Caco-2 (cell line): ENCODE data around the gene PAWR. TPM values are rescaled to one million over a fixed set of nuclear protein-coding genes. Genes with fewer than 3 reads are reported as not detected.

ENCODE experiments used
- BruUV-seq: library from RNA; stranded (reverse); fragments of 400-500 nt; replicated peaks from 2 replicates; lab custom pipeline; 2021; lab: Mats Ljungman, UMichigan
- CTCF ChIA-PET: fragments of 300-600 bp; sonication (Branson Sonifier 250); formaldehyde crosslinking; loops from one replicate; lab custom pipeline; 2022; ENCODE audit warnings: antibody characterized with exemption; lab: Charles Lee
- POLR2A ChIA-PET: fragments of 300-600 bp; sonication (Branson Sonifier 250); formaldehyde crosslinking; loops from one replicate; lab custom pipeline; 2022; ENCODE audit warnings: antibody characterized with exemption; lab: Charles Lee
- DNase-seq, 2 experiments: peaks; one replicate each; pipeline versions ENCODE4 v3.0.0 to v3.0.0-alpha.2; 2020 to 2022
- H3K27me3 ChIP-seq: replicated peaks from 2 replicates; pipeline ENCODE4 v1.6.0; 2011; ENCODE audit warnings: low read length; ENCODE audit not compliant: control insufficient read depth, insufficient read depth
- H3K36me3 ChIP-seq: 2 replicates; pipeline ENCODE4 v1.5.1; 2011; ENCODE audit warnings: low read length; ENCODE audit not compliant: control insufficient read depth, insufficient read depth
- H3K4me1 ChIP-seq: fragments of 250-450 bp; sonication (Bioruptor Pico); 2 replicates; pipeline ENCODE4 v1.5.1; 2020; ENCODE audit warnings: mild to moderate bottlenecking
- H3K4me3 ChIP-seq: 2 replicates; pipeline ENCODE4 v1.5.1; 2011; ENCODE audit warnings: low read depth, mild to moderate bottlenecking, control low read depth, low read length
- H3K9me3 ChIP-seq: fragments of 250-450 bp; sonication (Bioruptor Pico); 2 replicates; pipeline ENCODE4 v1.5.1; 2020; ENCODE audit warnings: mild to moderate bottlenecking, moderate library complexity
- H3K27ac Mint-ChIP-seq: one replicate; pipeline ENCODE4 v1.8.0; 2022; ENCODE audit warnings: mixed read lengths; ENCODE audit not compliant: unreplicated experiment
- H3K27me3 Mint-ChIP-seq: one replicate; pipeline ENCODE4 v1.8.0; 2022; ENCODE audit warnings: mixed read lengths; ENCODE audit not compliant: insufficient read depth, unreplicated experiment
- H3K36me3 Mint-ChIP-seq: one replicate; pipeline ENCODE4 v1.8.0; 2022; ENCODE audit warnings: mild to moderate bottlenecking, mixed read lengths; ENCODE audit not compliant: insufficient read depth, unreplicated experiment
- H3K4me1 Mint-ChIP-seq: one replicate; pipeline ENCODE4 v1.8.0; 2022; ENCODE audit warnings: low read depth, mixed read lengths; ENCODE audit not compliant: unreplicated experiment
- H3K4me3 Mint-ChIP-seq: one replicate; pipeline ENCODE4 v1.8.0; 2022; ENCODE audit warnings: mild to moderate bottlenecking, moderate library complexity, mixed read lengths; ENCODE audit not compliant: unreplicated experiment
- H3K9me3 Mint-ChIP-seq: one replicate; pipeline ENCODE4 v1.8.0; 2022; ENCODE audit warnings: mixed read lengths; ENCODE audit not compliant: unreplicated experiment
- CTCF ChIP-seq, 2 experiments: fragments of 200-600 bp in 1 of 2; IDR thresholded peaks; 1 replicate in 1 of 2; 2 replicates in 1 of 2; pipeline versions ENCODE4 v1.5.1 to v1.8.0; 2011 to 2022; ENCODE audit warnings: antibody characterized with exemption in 1 of 2, control low read depth in 1 of 2, inconsistent platforms in 1 of 2, low read depth in 1 of 2, low read length in 1 of 2, mild to moderate bottlenecking in 1 of 2, moderate library complexity in 1 of 2; ENCODE audit not compliant: insufficient read depth in 1 of 2, severe bottlenecking in 1 of 2, unreplicated experiment in 1 of 2
- intact Hi-C: fragments of 100-400 bp; cut with micrococcal nuclease; formaldehyde crosslinking; loops from one replicate; pipeline ENCODE4 v1.10.0; 2022; ENCODE audit not compliant: unreplicated experiment
- total RNA-seq: library from RNA; stranded (reverse); gene quantifications from 2 replicates; pipeline ENCODE4 v1.2.3, GENCODE V29; 2022

The PAWR gene
- total RNA-seq, 1 experiment from 2014 or later, result 157 TPM

DNA sequence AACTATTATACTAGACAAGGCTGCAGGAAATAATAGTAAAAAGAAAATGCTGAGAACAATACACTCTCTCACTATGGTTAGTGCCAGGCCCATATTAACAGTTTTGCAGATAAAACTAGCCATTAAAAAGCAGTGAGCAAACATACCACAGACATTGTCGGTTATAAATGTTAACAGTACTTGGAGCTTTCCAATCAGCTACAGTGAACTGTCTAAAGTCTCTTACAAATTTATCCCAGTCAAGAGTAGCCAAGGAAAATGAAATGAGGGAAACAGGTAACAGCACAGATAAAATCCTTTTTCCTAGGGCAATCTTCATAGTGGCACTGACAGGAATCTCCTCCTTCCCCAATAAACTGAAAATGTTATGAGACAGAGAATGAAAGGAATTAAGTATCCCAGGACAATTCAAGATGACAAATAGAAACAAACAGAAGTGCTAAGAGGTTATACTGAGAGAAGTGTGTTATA, 30.8 kb downstream of the PAWR start:
- no TSS peak for BruUV-seq
- no peak for TF ChIP-seq CTCF (IDR thresholded peaks at IDR 0.05; ENCODE audit: insufficient read depth in 1 of 2, low read depth in 1 of 2, low read length in 1 of 2, severe bottlenecking in 1 of 2, unreplicated experiment in 1 of 2)
- peaks cover 24% of the 10 kb centered on the region for H3K4me1 Mint-ChIP-seq
- no peaks in the 10 kb centered on the region for H3K9me3 Mint-ChIP-seq
- H3K27me3 Mint-ChIP-seq, result no peaks in the 10 kb centered on the region
- ChIA-PET POLR2A (no interaction called here), CTCF (no interaction called here)
- Histone ChIP-seq H3K36me3 (no peaks in the 10 kb centered on the region), H3K4me3 (no peak overlapping the region), H3K27me3 (no peaks in the 10 kb centered on the region), H3K9me3 (no peaks in the 10 kb centered on the region), H3K4me1 (peaks cover 24% of the 10 kb centered on the region)
- H3K27ac Mint-ChIP-seq, result peak overlapping the region; percentile 66
- intact Hi-C loops, result no loop called here
- DNase-seq, result no peak
- H3K36me3 Mint-ChIP-seq, result peaks cover 50% of the 10 kb centered on the region
- H3K4me3 Mint-ChIP-seq, result no peak overlapping the region

GRCh38 chr12:79658221-79658620, 32.5 kb downstream of the PAWR start:
- ChIA-PET CTCF (no interaction called here), POLR2A (no interaction called here)

GRCh38 chr12:79657136-79657535, 33.6 kb downstream of the PAWR start:
- intact Hi-C loops, result no loop called here
- no peak overlapping the region for H3K4me3 Mint-ChIP-seq

More at GRCh38 chr12:79658221-79658620, 32.5 kb downstream of the PAWR start:
- Mint-ChIP-seq H3K4me3 (no peak overlapping the region), H3K9me3 (no peaks in the 10 kb centered on the region), H3K27me3 (no peaks in the 10 kb centered on the region), H3K27ac (no peak overlapping the region), H3K36me3 (peaks cover 50% of the 10 kb centered on the region), H3K4me1 (peaks cover 24% of the 10 kb centered on the region)
- Histone ChIP-seq H3K9me3 (no peaks in the 10 kb centered on the region), H3K27me3 (no peaks in the 10 kb centered on the region), H3K4me1 (peaks cover 24% of the 10 kb centered on the region), H3K4me3 (no peak overlapping the region), H3K36me3 (no peaks in the 10 kb centered on the region)
- DNase-seq, result no peak
- TF ChIP-seq CTCF (IDR thresholded peaks at IDR 0.05; ENCODE audit: insufficient read depth in 1 of 2, low read depth in 1 of 2, low read length in 1 of 2, severe bottlenecking in 1 of 2, unreplicated experiment in 1 of 2), result no peak
- no TSS peak for BruUV-seq
- intact Hi-C loops, result no loop called here

More at GRCh38 chr12:79657136-79657535, 33.6 kb downstream of the PAWR start:
- H3K9me3 Mint-ChIP-seq, result no peaks in the 10 kb centered on the region
- H3K4me1 ChIP-seq, result peaks cover 19% of the 10 kb centered on the region
- no peaks in the 10 kb centered on the region for H3K27me3 ChIP-seq
- no peaks in the 10 kb centered on the region for H3K36me3 ChIP-seq
- no peaks in the 10 kb centered on the region for H3K9me3 ChIP-seq
- BruUV-seq, result no TSS peak
- no peak for DNase-seq
- ChIA-PET POLR2A (no interaction called here), CTCF (no interaction called here)
- no peaks in the 10 kb centered on the region for H3K27me3 Mint-ChIP-seq
- H3K4me1 Mint-ChIP-seq, result peaks cover 24% of the 10 kb centered on the region
- H3K27ac Mint-ChIP-seq, result no peak overlapping the region
- peaks cover 51% of the 10 kb centered on the region for H3K36me3 Mint-ChIP-seq
- no peak for TF ChIP-seq CTCF (IDR thresholded peaks at IDR 0.05; ENCODE audit: insufficient read depth in 1 of 2, low read depth in 1 of 2, low read length in 1 of 2, severe bottlenecking in 1 of 2, unreplicated experiment in 1 of 2)
- no peak overlapping the region for H3K4me3 ChIP-seq
